Dedifferentiated amniotic fluid mesenchymal stem cell (primary cell): ENCODE measurements around the gene GRIN1.

Experiments
- DNase-seq: peaks from one replicate; pipeline ENCODE4 v3.0.0-alpha.2; 2016; ENCODE audit errors: extremely low spot score

Gene GRIN1

DNA sequence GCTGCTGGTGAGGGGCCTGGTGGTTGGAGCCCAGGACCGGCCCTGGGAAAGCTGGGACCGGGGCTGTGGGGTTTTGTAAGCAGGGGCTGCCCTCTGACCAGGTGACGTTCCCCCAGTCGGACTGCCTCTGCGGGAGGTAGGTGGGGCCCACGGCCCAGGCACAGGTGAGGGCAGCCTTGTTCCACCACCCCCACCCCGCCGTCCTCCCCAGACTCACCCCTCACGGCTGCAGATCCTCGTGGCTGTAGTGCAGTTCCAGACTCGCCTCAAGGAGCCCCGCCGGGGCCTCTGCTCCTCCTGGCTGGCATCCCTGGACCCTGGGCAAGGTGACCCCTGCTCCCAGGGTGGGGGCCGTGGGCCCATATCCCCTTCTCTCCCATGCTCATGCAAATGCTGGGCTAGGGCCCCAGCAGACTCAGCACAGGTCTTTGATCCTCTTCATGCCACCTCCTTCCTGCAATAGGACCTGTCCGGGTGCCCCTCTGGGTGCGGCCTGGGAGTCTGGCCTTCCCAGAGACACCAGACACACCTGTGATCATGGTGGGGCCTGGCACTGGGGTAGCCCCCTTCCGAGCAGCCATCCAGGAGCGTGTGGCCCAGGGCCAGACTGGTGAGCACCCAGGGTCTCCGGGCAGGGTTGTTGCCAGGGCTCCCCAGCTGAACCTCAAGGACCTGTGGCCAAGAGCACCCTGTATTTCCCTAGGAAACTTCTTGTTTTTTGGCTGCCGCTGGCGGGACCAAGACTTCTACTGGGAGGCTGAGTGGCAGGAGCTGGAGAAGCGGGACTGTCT is 76.4 kb downstream of the GRIN1 start:
- DNase-seq: no peak

GRCh38 chr9:137216188-137216965 is 77.4 kb downstream of the GRIN1 start:
- no peak for DNase-seq

- DNase-seq: no peak
These were observed 78.6 kb downstream of the GRIN1 start for GRCh38 chr9:137217276-137218211.

DNA sequence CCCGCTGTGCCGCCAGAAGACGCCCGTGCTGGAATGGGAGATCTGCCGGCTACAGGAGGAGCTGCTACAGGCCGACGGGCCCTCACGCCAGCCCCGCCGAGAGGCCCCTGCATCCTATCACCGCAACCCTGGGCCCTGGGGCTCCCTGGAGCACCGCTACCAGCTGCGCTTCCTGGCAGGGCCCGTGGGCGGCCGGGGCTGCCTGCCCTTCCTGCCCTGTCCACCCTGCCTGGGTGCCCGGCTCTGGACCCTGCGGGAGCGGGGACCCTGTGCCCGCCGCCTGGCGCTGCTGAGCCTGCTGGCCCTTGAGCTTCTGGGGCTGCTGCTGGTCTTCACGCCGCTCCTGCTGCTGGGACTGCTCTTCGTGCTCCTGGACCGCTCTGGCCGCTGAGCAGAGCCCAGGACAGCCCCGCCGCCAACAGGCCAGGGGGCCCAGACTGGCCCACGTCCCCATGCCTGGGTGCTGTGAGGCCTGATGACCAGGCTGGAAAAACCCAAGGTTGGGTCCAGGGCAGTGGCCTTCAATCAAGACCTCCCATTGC is 79.3 kb downstream of the GRIN1 start:
- DNase-seq: no peak
